Stimulated activated CD4-positive, alpha-beta T cell treated with anti-CD3 and anti-CD28 coated beads, Interleukin-4, amount 100 ng/mL, for 48 hours (primary cell): ENCODE data around the gene SGIP1.
"Not testable (repeated sequence)": the region's sequence is repeated elsewhere in the genome, so short reads cannot be mapped to it uniquely, and the experiment has no call there.

Source experiments
- DNase-seq, 2 donors: peaks; one replicate each; pipeline ENCODE4 v3.0.0-alpha.2; 2020; ENCODE audit warnings: low read depth in 2 of 2

Gene SGIP1

DNA sequence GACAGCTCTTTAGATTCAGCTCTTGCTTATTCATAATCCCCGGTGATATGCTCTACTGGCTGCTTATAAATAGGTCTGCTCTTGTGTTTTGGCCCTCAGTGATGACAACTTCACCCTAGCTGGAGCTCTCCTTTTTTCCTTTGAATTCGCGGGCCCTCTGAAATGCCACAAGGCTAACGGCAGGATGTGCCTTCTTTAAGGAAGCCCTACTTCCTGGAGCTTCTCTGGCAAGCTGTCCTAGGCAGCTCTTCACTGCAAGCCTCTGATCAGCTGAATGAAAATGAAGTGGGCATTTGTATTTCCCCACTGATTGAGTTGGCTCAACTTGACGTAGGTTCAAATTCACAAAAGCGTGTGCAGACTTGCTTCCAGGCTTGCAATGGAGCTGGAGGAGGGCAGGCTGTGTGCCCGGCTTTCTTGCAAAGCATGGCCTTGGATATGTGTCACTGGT is 22.2 kb downstream of the SGIP1 start:
- no peak for DNase-seq

DNA sequence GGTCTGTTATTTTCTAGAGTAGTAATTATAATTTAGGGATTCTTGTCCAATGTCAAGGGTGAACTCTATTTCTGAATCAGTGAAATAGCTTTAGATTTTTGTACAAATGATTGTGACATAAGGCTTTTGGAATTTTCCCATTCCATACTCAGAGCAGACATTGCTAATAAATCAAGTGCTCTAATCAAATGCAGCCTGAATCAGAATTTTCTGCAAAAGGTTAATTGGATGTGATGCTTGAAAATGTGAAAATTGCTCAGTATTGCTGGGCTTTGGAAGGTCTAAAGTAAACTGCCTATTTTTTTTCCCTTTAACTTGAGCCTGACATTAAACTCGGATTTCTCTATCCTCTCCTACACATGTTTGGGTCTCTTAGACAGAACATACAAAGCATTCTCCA is 23.2 kb downstream of the SGIP1 start:
- DNase-seq: no peak

DNA sequence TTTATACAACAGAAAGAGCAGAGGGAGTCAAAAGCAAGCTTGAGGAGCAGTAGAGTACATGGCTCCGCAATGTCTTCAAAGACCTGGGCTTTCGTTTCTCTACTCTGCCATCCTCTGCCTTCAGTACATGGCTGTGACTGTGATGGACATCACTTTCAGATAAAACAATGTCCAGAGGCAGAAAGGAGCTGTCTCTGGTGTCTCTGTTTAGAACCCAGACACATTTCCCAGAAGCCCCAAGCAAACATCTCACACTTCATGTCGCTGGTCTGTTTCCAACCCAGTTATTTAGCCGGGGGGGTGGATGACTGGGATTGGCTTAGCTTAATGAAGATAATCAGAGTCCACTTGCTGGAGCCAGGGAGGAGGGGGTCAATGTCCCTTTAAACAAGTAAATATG is 25.6 kb downstream of the SGIP1 start:
- DNase-seq: no peak

DNA sequence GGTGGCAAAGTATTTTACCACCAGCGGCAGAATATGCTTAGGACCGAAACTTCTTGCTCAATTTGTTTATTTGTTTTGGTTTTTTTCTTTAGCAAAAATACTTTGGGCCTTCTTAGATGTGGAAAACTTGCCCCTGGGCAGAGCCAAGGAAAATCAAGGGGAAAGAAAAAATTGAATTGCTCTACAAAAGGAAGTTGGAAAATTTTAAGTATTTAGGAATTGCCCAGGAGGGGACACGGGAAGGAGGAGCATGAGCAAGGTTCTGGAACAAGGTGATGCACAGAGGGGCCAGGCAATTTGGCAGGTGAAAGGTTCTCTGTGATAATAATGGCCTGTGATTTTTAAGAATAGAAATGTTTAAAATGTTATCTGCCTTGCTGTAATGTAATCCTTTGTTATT is 28.6 kb downstream of the SGIP1 start:
- DNase-seq: no peak

DNA sequence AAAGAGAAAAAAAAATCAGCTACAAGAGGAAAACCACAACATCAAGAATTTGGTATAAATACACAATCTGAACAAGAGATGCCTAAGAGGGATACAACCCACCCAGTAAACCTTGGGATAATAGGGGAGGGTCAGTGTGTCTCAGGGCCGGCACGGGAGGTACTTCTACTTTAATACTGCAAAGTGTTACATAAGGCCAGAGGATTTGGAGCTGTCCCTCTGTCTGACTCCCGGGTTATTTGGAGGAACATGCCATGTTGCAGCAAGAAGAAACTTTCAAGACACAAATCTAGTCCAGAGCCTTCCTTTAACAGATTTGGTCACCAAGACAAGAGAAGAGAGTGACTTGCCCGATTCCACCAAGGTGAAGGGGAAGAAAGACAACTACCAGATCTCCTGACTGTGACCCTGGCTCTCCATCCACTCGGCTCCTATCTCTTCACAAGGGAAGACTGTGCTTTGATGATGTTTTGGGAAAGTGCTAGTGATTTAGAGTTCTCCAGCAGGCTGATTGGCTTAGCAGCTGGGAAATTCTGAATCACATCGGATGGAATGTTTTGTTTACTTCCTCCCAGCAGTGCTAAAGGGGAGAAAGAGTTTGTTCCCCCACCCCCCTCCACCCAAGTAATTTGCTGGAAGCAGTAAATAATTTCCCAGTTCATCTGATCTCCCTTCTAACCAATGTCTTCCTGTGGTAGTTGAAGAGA is 29.3 kb downstream of the SGIP1 start:
- DNase-seq: no peak

DNA sequence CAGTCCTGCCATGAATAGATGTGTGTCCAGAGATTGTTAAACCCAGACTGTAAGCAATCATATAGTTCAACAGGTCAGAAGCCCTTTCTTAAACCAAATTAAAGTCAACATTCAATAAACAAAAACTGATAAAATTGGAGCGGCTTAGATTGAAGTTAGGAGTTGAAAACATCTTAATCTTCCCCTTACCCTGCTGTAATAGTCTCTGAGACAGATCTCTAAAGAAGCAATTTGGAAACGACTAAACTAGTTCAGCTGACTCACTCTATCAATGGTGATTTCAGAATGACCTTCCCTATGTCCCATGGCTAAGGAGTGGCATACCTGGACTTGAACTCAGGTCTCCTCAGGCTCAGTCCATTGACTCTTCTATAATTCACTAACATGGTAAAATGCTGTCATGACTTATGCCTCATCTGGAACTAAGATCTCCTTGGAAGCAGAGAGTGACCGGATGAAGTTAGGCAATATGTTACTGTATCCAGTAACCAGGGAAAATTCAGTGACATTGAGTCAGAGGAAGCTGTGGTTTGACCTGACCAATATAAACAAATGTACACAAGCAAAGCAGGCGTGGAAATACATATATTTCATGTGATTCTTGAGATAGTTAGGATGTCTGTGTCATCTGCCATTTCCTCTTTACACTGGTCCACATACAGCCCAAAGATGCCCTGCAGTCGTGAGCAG is 30.1 kb downstream of the SGIP1 start:
- no peak for DNase-seq

DNA sequence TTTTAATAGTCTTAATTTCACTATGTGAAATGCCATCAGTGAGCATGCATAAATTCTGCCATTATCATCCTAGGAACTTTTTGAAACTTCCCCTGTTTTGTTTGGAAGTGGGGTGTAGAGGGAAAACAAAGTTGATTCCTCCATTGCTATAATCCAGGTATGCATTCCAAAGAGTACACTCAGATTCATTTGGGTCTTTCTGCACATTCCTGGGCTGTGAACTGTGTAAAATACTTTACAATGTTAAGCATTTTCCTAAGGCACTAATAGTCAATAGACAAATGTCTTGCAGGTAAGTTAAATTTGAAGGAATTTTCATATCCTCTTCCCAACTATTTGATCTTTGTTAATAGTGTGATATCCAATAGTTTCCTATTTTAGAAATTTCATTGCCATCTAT is 36.2 kb downstream of the SGIP1 start:
- no peak for DNase-seq

DNA sequence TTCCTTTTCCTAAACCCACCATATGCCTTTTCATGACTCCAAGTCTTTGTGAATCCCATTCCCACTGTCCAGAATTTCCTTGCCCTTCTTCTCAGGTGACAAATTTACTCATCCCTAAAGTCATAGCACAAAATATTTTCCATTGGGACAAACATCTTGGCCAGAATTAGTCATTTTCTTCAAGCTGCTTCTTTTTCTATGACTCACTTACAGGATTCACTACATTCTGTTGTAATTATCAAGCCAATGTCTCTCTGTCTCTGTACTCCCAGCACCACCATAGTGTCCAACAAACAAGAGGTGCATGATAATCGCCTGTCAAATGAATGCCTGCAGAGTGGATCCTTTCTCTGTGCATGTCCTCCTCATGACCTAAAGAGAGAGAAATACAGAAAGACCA is 37.8 kb downstream of the SGIP1 start:
- no peak for DNase-seq

DNA sequence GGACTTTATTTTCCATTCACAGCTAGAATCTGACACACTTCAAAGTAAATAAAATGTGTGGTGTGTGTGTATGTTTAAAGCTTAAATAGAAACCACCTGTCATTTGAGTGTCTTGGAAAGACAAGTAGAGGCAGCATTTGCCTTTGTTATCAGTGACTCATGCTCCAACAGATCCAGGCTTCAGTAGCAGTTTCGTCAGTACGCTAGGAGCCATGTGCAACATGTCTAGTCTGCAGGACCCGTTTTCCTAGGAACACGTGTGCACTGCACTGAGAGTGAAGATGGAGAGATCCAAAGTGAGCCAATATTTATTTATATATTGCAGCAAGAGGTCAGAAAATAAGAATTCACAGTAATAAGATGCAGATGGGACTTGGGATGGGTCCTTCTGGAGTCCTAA is 41.8 kb downstream of the SGIP1 start:
- no peak for DNase-seq

DNA sequence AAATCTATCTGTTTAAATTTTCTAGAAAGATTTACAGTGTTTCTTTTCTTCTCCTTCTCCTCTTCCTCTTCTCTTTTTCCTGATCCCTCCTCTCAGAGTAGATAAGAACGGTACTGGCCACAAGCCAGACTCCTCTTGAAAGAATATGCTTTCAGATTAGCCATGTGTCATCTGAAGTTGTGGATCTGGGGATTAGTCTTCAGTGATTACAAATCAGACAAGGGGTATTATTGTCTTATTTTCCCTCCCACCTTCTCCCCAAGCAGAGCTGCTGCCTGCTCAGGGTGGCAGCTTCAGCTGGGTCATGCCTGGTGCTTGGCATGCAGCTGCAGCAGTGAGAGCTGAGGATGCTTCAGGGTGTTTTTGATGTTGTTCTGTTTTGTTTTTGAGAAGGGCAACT is 42.7 kb downstream of the SGIP1 start:
- no peak for DNase-seq

DNA sequence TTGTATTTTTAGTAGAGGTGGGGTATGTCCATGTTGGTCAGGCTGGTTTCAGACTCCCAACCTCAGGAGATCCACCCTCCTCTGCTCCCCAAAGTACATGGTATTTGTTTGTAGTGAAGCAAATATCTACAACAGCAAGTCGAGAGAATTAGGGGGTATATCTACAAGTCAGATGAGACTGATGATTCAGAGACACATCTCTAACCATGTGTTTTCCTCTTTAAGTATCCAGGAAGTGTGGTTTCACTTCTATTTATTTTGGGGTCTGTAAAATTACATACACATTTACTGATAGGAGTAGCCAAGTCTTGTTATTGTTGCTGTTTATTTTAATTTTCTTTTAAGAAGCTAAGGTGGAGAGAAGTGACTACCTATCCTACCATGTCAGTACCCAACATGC is 44.9 kb downstream of the SGIP1 start:
- no peak for DNase-seq

DNA sequence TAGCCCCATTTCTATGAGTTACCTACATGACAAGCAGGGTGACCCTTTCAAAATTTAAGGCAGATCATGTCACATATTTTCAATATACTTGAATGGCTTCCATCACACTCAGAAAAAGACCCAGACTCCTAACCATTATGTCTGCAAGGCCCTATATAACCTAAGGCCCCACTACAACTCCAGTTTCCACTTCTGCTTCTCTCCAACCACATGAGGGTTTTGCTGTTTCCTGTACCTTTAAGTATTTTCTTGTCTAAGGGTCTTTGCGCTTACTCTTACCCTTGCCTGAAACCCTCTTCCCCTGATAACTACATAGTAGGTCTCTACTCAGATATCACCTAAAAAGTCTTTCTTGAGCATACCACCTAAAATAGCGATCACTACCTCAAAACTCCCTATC is 46.1 kb downstream of the SGIP1 start:
- DNase-seq: no peak

DNA sequence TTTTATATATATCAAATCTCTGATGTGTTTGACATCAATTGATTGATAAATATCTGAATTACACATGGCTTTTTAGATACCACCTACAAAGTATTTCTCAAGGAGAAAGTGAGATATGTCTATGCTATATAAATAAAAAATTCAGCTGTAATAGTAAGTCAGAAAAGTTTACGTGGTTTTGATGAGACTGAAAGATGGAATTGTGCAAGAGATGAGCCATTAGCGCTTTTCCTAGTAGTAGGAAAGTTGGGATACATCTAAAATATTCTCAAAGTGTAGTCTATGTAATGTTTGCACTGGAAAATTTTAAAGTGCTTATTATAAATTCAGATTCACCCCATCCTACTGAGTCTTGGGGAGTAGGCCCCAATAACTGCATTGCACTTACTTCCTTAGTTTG is 49.1 kb downstream of the SGIP1 start:
- DNase-seq: no peak

DNA sequence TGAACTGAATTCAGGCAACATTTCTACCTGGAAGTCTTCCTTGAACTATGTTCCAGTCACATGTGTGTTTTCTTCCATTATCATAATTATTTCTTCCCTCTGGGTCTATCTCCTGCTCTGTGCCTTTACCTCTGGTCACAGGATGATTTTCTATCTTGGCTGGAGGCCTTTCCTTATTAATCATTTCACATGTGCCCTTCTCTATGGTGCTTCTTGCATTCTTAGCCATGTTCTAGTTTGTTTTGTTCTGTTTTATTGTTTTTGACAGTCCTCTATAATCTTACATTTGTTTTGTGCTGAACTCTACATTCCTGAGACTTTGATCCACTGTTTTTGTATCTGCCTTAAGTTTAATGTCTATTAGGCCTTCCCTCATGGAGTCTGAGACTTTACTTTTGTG is 51.0 kb downstream of the SGIP1 start:
- DNase-seq: no peak

DNA sequence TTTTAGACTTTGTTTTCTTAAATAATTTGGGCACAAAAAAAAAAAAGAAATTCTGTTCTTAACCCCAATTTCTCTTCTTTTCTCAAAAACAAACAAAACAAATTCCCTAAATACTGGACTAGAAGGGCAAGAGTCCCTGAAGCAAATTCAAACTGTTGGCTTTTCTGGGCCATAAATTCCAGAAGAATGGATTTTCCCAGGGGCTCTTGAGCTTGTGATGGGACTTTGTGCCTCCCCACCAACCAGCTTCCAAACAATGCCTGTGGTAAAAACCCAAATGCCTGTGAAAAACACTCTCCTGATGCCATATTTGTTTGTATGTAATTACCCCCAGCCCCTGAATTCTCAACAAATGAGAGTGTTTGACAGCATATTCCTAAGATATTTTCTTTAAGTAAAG is 55.4 kb downstream of the SGIP1 start:
- DNase-seq: no peak

DNA sequence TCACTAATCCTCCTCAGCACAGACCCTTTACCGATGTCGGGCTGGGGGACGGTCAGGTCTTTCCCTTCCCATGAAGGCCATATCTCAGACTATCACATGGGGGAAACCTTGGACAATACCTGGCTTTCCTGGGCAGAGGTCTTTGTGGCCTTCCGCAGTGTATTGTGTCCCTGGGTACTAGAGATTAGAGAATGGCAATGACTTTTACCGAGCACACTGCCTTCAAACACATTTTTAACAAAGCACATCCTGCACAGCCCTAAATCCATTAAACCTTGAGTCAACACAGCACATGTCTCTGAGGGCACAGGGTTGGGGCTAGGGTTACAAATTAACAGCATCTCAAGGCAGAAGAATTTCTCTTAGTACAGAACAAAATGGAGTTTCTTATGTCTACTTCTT is 58.2 kb downstream of the SGIP1 start:
- DNase-seq: not testable (repeated sequence)

DNA sequence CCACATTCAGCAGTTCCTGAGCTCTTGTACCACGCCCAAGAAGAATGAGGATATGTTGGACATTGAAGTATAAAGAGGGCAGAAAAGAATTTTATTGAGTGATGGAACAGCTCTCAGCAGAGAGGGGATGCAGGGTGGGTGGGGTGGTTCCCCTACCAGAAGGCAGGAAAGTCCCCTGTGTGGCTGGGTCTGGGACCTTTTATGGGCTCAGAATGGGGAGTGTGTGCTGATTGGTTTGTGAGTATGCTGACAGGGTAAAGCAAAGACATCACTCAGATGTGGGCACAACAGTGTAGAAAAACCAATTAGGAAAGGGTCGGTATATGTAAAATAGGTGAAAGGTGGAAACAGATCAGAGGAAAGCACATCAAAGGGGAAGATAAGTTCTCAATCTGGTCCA is 62.2 kb downstream of the SGIP1 start:
- DNase-seq: no peak

DNA sequence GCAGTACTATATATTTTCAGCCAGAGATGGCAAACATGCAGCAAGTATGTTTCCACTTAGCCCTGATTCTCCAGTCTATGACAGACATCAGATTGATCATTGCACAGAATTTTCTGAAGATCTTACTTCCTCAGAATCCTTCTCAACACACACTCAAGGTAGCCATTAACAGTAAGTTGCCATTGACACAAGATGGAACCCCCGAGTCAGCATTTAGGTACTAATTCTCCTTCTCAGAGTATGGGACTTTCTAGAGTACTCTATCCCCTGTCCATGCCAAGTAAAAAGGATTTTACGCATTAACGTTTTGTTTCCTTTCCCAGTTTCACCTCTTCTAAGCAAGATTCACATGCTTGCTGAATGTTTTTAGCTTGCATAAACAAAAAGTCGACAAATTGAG is 63.5 kb downstream of the SGIP1 start:
- no peak for DNase-seq

DNA sequence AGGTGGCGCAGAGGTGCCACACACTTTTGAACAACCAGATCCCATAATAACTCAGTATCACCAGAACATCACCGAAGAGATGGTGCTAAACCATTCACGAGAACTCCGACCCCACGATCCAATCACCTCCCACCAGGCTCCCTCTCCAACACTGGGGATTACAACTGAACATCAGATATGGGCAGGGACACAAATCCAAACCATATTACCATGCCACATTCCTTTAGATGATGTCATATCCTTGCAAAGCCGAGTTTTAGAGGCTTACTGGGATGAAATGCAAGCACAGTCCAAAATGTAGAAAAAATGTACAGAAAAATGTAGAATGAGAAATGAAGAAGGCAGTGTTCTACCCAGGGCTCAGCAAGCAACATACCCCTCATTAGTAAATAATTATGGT is 64.7 kb downstream of the SGIP1 start:
- no peak for DNase-seq

DNA sequence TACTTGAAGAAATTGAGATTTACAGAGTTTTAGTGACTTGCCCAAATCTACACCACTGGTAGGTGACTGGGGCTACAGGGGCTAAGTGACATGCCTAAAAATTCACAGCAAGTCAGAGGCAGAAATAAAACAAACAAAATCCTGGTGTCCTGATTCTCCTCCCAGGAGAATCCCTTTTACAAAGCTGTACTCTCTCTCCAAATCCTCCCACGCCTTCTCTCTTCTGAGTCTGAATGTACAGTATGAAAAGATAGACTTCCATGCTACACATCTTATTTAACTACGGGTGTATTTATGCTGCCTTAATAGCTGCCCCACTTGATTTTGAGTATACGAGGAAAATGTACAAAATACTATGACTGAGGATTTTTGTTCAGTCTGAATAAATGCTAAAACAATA is 65.4 kb downstream of the SGIP1 start:
- DNase-seq: no peak

DNA sequence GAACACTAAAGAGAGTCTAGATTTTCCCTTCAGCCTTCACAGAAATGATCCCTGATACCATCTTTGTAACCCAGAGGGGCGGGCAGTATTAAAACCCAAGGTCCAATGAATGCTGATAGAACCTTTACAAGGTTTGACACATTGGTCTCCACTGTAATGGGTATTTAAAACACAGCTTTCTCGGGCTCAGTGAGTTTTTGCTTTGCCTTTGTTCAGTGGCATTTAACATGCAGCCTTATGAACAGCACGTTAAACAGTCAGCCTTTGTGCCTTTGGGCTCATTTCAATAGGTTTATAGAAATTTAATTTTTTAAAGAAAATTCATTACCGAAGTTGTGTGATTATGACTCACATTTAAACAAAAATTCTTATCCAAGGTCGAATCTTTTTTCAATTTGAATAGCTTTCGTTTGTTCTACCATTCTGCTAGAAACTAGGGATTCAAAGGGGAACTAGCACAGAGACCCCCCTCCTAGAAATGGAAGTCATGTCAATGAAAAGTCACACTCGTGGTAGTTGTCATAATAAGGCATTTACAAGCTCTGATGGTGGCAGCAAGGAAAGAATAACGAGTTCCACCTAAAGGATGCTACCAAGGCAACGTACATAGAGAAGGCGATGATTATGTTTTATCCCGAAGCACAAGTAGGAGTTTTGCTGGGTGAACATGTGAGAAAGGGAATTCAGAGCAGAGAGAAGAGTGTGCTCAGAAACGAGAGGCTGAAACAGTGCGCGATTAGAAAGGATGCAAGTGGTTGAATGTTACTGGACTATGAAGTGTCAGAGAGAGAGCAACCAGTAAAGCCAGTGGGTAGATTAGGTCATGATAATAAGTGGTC is 66.2 kb downstream of the SGIP1 start:
- DNase-seq: no peak

DNA sequence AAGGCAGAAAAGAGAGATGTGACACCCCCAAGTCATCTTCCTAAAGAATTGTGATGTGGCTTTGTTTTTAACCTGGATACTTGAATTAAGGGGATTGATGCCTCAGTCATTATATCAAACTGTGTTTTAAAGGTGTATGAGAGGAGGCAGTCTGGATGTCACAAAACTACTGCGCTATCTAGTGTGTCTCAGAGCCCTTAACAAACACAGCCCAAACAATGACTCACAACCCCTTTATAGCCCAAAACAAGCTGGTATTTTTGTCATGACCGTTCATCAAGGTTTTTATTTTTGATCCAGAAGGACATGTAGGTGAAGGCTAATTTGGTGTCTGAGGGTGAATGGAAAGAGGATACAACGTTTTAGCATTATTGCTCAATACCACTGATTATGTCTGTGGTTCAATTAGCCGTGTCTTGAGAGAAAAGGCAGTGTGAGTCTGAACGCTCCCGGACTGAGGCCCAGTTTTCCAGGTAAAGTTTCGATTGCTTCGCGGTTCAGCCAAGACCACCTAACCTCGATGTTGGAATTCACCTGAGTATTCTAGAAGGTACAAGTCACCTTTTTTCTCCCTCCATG is 71.6 kb downstream of the SGIP1 start:
- DNase-seq: no peak
